ENCODE measurements around the gene ZNF850. TPM values are rescaled to one million over a fixed set of nuclear protein-coding genes. Genes with fewer than 3 reads are reported as not detected.
"Not testable (repeated sequence)": the region's sequence is repeated elsewhere in the genome, so short reads cannot be mapped to it uniquely, and the experiment has no call there.

Gene ZNF850
- polyA plus RNA-seq (ENCODE audit: insufficient read length in 4 of 4), result 1 to 10 TPM; 2.7 to 3.2 (median 3.2) TPM

GRCh38 chr19:36772311-36773222, at the start of gene ZNF850:
TSS of gene ZNF850 (minus strand) at chr19:36772807. CDS start at chr19:36762606, 10,201 bp downstream.
- peak; percentile 90 to 93 (median 92) for DNase-seq (ENCODE audit: low read depth in 4 of 4, low spot score in 3 of 4)

DNA sequence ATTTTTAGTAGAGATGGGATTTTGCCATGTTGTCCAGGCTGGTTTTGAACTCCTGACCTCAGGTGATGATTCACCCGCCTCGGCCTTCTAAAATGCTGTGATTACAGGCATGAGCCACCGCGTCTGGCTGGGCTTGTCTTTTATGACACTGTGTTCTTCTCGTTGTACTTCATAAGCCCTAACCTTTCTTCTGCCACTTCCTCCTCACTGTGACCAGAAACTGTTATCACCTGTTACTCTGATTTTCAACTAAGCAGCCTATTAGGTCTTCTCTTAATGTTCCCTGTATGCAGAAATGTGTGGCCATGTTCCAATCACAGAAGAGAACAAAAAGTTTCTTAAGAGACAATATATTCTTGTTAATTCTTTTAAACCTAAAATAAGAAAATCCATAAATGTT, 49.2 kb upstream of the ZNF850 start:
- no peak for DNase-seq (ENCODE audit: low read depth in 4 of 4, low spot score in 3 of 4)

DNA sequence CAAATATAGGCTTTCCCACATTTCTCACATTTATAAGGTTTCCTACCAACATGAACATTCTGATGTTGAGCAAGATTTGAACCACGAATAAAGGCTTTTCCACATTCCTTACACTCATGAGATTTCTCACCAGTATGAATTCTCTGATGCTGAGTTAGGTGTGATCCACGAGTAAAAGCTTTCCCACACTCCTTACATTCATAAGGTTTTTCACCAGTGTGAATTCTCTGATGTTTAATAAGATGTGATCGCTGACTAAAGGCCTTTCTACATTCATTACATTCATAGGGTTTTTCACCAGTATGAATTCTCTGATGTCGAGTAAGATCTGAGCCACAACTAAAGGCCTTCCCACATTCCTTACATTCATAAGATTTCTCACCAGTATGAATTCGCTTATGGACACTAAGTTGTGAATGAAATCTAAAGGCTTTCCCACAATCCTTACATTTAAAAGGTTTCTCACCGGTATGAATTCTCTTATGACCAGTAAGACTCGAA, 46.6 kb upstream of the ZNF850 start:
- no peak for DNase-seq (ENCODE audit: low read depth in 4 of 4, low spot score in 3 of 4)

GRCh38 chr19:36807029-36807428, 34.4 kb upstream of the ZNF850 start:
- DNase-seq (ENCODE audit: low read depth in 4 of 4, low spot score in 3 of 4), result no peak

GRCh38 chr19:36805364-36805763, 32.8 kb upstream of the ZNF850 start:
- DNase-seq (ENCODE audit: low read depth in 4 of 4, low spot score in 3 of 4), result no peak

- no peak for DNase-seq (ENCODE audit: low read depth in 4 of 4, low spot score in 3 of 4)
Measured at GRCh38 chr19:36797786-36798108, 25.1 kb upstream of the ZNF850 start.

DNA sequence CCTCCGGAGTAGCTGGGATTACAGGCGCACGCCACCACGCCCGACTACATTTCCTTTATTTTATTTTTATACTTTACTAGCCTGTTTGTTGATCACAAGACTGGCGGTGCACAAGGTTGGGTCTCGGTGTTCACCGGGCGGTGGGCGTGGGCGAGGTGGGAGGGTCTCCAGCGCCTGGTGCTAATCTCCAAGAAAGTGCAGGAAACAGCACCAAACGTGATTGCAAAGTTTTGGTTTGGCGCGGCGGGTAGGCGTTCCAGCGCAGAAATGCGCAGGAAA, 24.0 kb upstream of the ZNF850 start:
- DNase-seq (ENCODE audit: low read depth in 4 of 4, low spot score in 3 of 4), result no peak

DNA sequence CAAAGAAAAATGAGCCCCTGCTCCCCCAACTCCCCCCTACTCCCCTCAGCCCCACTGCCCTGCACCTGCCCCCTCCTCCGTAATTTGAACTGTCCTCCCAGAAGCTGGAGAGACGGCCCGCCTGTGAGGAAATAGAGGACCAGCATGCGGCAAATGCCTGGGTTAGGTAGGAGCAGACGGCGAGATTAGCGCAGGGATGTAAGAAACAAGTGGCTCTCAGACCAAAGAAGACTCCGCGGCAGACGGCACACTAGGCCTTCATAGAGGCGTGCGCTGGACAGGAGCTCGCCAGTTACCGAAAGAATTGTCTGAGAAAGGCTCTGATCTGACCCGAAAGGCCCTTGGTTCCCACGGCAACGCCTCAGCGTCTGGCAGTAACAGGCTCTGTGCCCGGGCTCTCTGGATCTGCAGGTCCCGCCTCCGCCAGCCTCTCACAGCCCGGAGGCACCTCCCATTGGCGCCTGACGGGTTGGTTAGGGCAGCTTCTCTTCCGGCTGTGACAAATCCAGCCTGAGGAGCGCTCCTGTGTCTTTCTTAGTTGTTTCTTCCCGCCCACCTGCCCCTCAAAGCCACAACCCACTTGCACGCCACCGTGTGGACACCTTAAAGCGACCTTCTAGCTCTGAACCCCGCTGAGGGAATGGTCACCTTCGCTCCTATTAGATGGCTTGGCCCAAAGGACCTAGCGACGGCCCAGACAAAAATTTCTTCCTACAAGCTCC, 19.0 kb upstream of the ZNF850 start:
- DNase-seq (ENCODE audit: low read depth in 4 of 4, low spot score in 3 of 4), result not testable (repeated sequence)

DNA sequence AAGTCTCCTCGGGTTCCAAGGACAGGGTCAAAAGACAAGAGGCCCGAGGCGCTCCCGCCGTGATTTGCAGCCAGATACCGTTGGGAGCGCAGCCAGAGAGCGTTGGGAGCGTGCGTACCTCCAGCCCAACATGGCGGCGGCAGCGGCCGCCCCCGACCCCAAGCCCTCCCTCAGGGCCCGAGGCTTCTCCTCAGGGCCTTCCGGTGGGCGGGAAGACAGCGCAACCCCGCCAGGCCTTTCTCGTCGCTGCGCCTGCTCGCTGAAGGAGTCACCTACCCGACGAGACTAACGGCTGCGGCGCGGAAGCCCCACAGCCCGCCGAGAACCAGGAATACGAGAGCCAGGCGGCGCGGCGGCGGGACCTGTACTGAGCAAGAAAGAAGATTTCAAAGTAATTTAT, 3.2 kb upstream of the ZNF850 start:
- no peak for DNase-seq (ENCODE audit: low read depth in 4 of 4, low spot score in 3 of 4)

DNA sequence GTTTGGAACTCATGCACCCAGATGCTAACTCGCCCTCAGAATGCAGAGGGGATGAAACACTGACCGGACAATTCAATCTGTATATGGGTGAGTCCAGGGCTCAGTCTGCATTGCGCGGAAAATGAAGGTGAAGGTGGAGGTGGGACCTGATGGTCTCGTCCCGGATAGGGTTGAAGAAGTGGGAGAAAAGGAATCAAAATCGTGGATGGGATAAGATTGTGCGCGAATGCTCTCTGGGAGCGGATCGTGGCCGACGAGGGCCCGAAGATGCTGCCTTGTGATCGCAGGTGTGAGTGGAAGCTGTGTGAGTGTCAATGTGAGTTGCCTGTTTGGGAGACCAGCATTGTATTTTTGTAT, 594 bp upstream of the ZNF850 start:
- no peak for DNase-seq (ENCODE audit: low read depth in 4 of 4, low spot score in 3 of 4)

DNA sequence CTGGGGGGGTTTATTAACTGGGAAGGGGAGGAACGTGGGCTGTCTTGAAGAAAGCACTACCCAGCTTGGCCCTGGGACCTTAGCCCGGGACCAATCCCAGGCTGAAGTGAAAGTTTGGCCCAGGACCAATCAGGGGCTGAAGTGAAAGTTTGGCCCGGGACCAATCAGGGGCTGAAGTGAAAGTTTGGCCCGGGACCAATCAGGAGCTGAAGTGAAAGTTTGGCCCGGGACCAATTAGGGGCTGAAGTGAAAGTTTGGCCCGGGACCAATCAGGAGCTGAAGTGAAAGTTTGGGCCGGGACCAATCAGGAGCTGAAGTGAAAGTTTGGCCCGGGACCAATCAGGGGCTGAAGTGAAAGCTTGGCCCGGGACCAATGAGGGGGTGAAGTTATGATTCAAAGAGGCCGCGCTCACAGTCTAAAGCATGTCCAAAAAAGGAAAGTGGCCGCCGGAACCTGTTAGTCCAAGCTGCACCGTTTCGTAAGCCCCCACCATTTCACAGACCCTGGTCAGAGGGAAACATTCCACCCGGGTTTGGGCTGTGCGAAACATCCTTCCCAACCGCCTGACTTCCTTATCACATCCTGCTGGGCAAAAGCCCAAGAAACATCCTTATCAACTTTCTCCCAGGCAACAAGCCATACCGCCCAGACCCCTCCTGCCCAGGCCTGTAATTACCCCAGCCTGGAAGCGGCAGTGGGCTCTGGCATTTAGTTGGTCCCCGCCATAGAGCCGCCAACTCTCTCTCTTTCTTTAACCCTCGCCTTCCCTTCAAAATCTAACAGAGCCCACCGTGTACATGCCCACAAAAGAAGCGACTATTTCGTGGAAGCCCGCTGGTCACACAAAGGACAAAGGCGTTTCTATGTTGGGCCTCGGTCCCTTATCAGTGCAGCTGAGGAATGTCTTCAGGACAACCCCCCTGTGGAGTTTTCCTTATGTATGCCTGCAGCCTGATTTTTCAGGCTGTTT, 1.1 kb downstream of the ZNF850 start:
- peak; percentile 50 to 73 (median 64) for DNase-seq (ENCODE audit: low read depth in 4 of 4, low spot score in 3 of 4)

DNA sequence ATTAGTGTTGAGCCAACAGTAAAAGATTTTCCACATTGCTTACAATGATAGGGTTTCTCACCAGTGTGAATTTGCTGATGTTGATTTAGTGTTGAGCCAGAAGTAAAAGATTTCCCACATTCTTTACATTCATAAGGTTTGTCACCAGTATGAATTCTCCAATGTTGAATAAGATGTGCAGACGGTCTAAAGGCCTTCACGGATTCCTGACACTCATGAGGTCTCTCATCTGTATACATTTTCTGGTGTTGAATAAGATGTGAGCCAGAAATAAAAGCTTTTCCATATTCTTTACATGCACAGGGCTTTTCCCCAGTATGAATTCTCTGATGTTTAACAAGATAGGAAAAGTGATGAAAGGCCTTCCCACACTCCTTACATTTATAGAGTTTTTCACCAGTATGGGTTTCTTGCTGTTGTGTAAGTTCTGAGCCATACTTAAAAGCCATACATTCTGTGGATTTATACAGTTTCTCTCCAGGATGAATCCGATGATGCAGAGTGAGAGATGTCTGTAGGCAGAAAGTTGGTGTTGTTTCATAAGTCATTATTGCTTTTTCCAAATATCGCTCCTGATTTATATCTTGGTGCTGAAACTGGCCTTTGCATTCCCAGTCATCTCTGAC, 22.4 kb downstream of the ZNF850 start:
- no peak for DNase-seq (ENCODE audit: low read depth in 4 of 4, low spot score in 3 of 4)

- DNase-seq (ENCODE audit: low read depth in 4 of 4, low spot score in 3 of 4), result not testable (repeated sequence)
Measured at GRCh38 chr19:36749613-36750012, 23.0 kb downstream of the ZNF850 start.

GRCh38 chr19:36748431-36749275, 24.0 kb downstream of the ZNF850 start:
- DNase-seq (ENCODE audit: low read depth in 4 of 4, low spot score in 3 of 4), result no peak

DNA sequence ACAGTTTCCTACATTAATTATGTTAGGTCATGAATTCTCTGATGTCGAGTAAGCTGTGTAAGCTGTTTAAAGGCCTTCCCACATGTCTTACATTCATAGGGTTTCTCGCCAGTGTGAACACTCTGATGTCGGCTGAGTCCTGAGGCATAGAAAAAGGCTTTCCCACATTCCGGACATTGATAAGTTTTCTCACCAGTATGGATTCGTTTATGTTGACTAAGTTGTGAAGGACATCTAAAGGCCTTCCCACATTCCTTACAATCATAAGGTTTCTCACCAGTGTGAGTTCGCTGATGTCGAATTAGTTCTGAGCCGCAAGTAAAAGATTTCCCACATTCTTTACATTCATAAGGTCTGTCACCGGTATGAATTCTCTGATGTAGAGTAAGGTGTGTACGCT, 24.9 kb downstream of the ZNF850 start:
- no peak for DNase-seq (ENCODE audit: low read depth in 4 of 4, low spot score in 3 of 4)

- DNase-seq (ENCODE audit: low read depth in 4 of 4, low spot score in 3 of 4), result no peak
Measured at GRCh38 chr19:36745870-36746269, 26.7 kb downstream of the ZNF850 start.

DNA sequence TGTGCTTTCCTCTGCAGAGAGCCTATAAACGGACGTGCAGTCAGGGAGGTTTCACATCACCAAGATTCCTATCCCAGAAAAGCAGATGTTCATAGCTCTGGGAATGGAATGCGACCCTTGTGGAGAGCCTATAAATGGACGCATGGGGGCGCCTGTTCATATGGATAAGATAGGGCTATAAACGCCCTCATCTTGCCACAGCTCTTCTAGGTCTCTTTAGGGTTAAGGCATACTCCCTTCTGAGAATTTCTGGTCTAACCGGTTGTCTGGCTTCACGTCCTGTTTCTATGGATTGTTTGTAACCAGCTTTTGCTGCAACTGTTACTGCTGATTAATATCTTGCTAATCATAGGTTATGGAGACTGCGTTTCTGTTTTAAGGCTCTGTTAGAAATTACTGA, 36.4 kb downstream of the ZNF850 start:
- not testable (repeated sequence) for DNase-seq (ENCODE audit: low read depth in 4 of 4, low spot score in 3 of 4)

DNA sequence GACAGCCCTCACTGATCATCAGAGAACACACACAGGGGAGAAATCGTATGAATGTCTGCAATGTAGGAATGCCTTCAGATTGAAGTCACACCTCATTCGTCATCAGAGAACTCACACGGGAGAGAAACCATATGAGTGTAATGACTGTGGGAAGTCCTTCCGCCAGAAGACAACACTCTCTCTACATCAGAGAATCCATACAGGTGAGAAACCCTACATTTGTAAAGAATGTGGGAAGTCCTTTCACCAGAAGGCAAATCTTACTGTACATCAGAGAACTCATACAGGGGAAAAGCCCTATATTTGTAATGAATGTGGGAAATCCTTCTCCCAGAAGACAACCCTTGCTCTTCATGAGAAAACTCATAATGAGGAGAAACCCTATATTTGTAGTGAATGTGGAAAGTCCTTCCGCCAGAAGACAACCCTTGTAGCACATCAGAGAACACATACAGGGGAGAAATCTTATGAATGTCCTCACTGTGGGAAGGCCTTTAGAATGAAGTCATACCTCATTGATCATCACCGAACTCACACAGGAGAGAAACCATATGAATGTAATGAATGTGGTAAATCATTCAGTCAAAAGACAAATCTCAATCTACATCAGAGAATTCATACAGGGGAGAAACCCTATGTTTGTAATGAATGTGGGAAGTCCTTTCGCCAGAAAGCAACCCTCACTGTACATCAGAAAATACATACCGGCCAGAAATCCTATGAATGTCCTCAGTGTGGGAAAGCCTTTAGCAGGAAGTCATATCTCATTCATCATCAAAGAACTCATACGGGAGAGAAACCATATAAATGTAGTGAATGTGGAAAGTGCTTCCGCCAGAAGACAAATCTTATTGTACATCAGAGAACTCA, 52.7 kb downstream of the ZNF850 start:
- DNase-seq (ENCODE audit: low read depth in 4 of 4, low spot score in 3 of 4), result no peak

DNA sequence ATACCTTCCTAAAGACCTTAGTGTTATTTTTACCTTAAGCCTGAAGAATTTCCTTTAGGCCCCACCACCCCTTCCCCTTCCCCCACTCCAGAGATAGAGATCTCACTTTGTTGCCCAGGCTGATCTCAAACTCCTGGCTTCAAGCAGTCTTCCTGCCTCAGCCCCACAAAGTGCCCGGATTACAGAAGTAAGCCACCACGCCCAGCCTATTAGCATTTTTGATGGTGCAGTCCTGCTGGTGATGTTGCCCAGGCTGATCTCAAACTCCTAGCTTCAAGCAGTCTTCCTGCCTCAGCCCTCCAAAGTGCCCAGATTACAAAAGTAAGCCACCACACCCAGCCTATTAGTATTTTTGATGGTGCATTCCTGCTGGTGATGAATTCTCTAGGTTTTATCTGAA, 63.2 kb downstream of the ZNF850 start:
- DNase-seq (ENCODE audit: low read depth in 4 of 4, low spot score in 3 of 4), result no peak
